Testis (tissue), 3 donors: ENCODE measurements around the gene CACYBP. TPM values are rescaled to one million over a fixed set of nuclear protein-coding genes. Genes with fewer than 3 reads are reported as not detected.

Experiments used
- DNase-seq: peaks from one replicate; pipeline ENCODE4 v3.0.0-alpha.2; 2019
- H3K27ac ChIP-seq, 2 donors: fragments of 200-600 bp; sonication (generic); one replicate each; pipeline ENCODE4 v1.5.1; 2019
- H3K27me3 ChIP-seq: fragments of 200-600 bp; sonication (generic); one replicate; pipeline ENCODE4 v1.5.1; 2019
- H3K36me3 ChIP-seq: fragments of 200-600 bp; sonication (generic); one replicate; pipeline ENCODE4 v1.5.1; 2017; ENCODE audit warnings: low read depth; ENCODE audit errors: missing control alignments
- H3K4me1 ChIP-seq: fragments of 200-600 bp; sonication (generic); one replicate; pipeline ENCODE4 v1.5.1; 2019
- H3K4me3 ChIP-seq, 2 donors: fragments of 200-600 bp; sonication (generic); one replicate each; pipeline ENCODE4 v1.5.1; 2017 to 2019
- H3K9me3 ChIP-seq: fragments of 200-600 bp; sonication (generic); one replicate; pipeline ENCODE4 v1.5.1; 2017
- CTCF ChIP-seq, 3 experiments: fragments of 450-650 bp in 2 of 3; fragments of 200-600 bp in 1 of 3; sonication (generic) in 1 of 3; IDR thresholded peaks; one replicate each; pipeline ENCODE4 v1.5.1; 2016 to 2019; ENCODE audit warnings: antibody characterized with exemption in 3 of 3, mild to moderate bottlenecking in 2 of 3, moderate library complexity in 1 of 3
- POLR2A ChIP-seq: fragments of 450-650 bp; IDR thresholded peaks from one replicate; pipeline ENCODE4 v1.6.1; 2017; ENCODE audit warnings: antibody characterized with exemption, mild to moderate bottlenecking, moderate library complexity
- WGBS, 2 donors: methylation state at CpG; one replicate each; pipeline ENCODE4 v1.1.5; 2018; 5-methylcytosine and 5-hydroxymethylcytosine counted together
- intact Hi-C: fragments of 100-400 bp; cut with DNase I; formaldehyde crosslinking; loops from one replicate; pipeline ENCODE4 v1.15.1; 2023; ENCODE audit warnings: low total_unique reads
- polyA plus RNA-seq: library from polyadenylated mRNA; stranded (reverse); fragments of 350-450 nt; fragmentation: Illumina TruSeq; extraction: RNeasy Lipid Tissue Mini Kit (QIAGEN cat#74804); gene quantifications from one replicate; pipeline ENCODE4 v1.2.3, GENCODE V29; 2014; ENCODE audit warnings: low read depth, low replicate concordance; ENCODE audit not compliant: insufficient read depth
- total RNA-seq, 2 donors: library from RNA; depleted of rRNA; stranded (reverse); fragments of >200 nt; gene quantifications; one replicate each; pipeline ENCODE4 v1.2.3, GENCODE V29; 2016

The CACYBP gene
- total and polyA plus RNA-seq, 3 donors from 2014 or later = 74.4 to 121 (median 120) TPM

GRCh38 chr1:174976436-174977108 lies 23.2 kb upstream of the CACYBP start:
- 82 to 83% methylated on average over 4 of the region's 4 CpGs for WGBS, 2 donors
- no peaks in the 10 kb centered on the region for H3K4me1 ChIP-seq
- DNase-seq = no peak
- no peak overlapping the region for H3K4me3 ChIP-seq
- no peak for TF ChIP-seq POLR2A
- no peak for TF ChIP-seq CTCF (IDR thresholded peaks at IDR 0.05)
- intact Hi-C loops = no loop called here
- no peak overlapping the region for H3K27ac ChIP-seq
- H3K36me3 ChIP-seq = no peaks in the 10 kb centered on the region
- H3K27me3 ChIP-seq = no peaks in the 10 kb centered on the region
- H3K9me3 ChIP-seq = no peaks in the 10 kb centered on the region

GRCh38 chr1:174982971-174983689 lies 16.6 kb upstream of the CACYBP start:
- no peak for TF ChIP-seq POLR2A
- TF ChIP-seq CTCF (IDR thresholded peaks at IDR 0.05) = peak in 2 of 3 experiments; percentile 51 to 67
- no peak overlapping the region for H3K27ac ChIP-seq
- DNase-seq = no peak

DNA sequence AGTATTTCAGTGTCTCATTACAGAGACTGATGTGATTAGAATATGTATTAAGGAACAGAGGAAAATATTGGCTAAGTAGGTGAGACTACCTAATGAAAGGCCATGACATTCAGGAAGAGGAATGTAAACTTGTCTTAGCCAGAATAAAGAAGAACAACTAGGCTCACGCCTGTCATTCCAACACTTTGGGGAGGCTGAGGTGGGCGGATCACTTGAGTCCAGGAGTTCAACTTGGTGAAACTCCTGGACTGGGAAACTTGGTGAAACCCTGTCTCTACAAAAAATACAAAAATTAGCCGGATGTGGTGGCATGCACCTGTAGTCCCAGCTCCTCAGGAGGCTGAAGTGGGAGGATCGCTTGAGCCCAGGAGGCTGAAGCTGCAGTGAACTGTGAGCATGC lies 14.8 kb upstream of the CACYBP start:
- intact Hi-C loops = loop anchor here (10.0 kb wide), 1 partner anchor 220 kb away; no protein-coding TSS in a partner anchor
- TF ChIP-seq CTCF (IDR thresholded peaks at IDR 0.05) = no peak
- Histone ChIP-seq H3K27ac (no peak overlapping the region), H3K9me3 (no peaks in the 10 kb centered on the region), H3K4me1 (no peaks in the 10 kb centered on the region), H3K27me3 (no peaks in the 10 kb centered on the region), H3K4me3 (no peak overlapping the region), H3K36me3 (no peaks in the 10 kb centered on the region)
- DNase-seq = no peak
- WGBS, 2 donors = 95 to 96% methylated on average over 4 of the region's 4 CpGs

More at GRCh38 chr1:174982971-174983689, 16.6 kb upstream of the CACYBP start:
- Histone ChIP-seq H3K4me3 (no peak overlapping the region), H3K36me3 (no peaks in the 10 kb centered on the region), H3K27me3 (no peaks in the 10 kb centered on the region), H3K4me1 (no peaks in the 10 kb centered on the region), H3K9me3 (no peaks in the 10 kb centered on the region)
- intact Hi-C loops = loop anchor here (10.0 kb wide), 1 partner anchor 218 kb away; no protein-coding TSS in a partner anchor

DNA sequence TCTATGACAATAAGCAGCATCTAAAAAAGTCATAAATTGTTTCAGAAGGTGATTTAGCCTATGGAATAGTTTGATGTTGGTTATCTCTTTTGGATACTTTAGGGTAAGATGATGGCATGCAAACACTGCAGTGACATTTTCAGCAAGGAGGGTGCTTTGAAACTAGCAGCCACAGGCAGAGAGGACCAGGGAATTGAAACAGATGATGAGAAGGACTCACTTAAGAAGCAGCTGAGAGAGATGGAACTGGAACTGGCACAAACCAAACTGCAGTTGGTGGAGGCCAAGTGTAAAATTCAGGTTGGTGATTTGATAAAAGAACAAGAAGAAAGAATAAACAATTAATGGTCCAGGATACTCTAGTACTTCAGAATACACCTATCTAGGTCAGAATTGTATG lies 11.2 kb upstream of the CACYBP start:
- Histone ChIP-seq H3K27ac (no peak overlapping the region), H3K27me3 (no peaks in the 10 kb centered on the region), H3K36me3 (no peaks in the 10 kb centered on the region), H3K4me3 (no peak overlapping the region), H3K9me3 (no peaks in the 10 kb centered on the region), H3K4me1 (no peaks in the 10 kb centered on the region)
- TF ChIP-seq POLR2A = no peak
- TF ChIP-seq CTCF (IDR thresholded peaks at IDR 0.05) = no peak
- intact Hi-C loops = loop anchor here (10.0 kb wide), 1 partner anchor 224 kb away; no protein-coding TSS in a partner anchor
- no peak for DNase-seq
